Right lobe of liver (tissue), 4 donors: Measurements from ENCODE around the gene POLR2E.

Source experiments
- CTCF ChIP-seq, 4 donors: fragments of 200-600 bp in 3 of 4; fragments of 450-650 bp in 1 of 4; IDR thresholded peaks; one replicate each; pipeline versions ENCODE4 v1.5.1 to v1.8.0; 2016 to 2022; ENCODE audit warnings: antibody characterized with exemption in 4 of 4, mild to moderate bottlenecking in 2 of 4
- POLR2A ChIP-seq: fragments of 450-650 bp; IDR thresholded peaks from one replicate; pipeline ENCODE4 v1.6.1; 2017; ENCODE audit warnings: antibody characterized with exemption, mild to moderate bottlenecking
- donor health status: DM: no; HTN: no; CAD: no.
- donor health status: DM: no; HTN: no; CAD: no.
- donor health status: DM: no; HTN: yes; CAD: no.

GRCh38 chr19:1049800-1050199 lies 45.4 kb downstream of the POLR2E start:
- no peak for TF ChIP-seq POLR2A
- no peak for TF ChIP-seq CTCF (IDR thresholded peaks at IDR 0.05)
